T-helper 1 cell (primary cell): Measurements from ENCODE around the gene PNLIPRP2.

Experiments
- DNase-seq, 5 donors: peaks; one replicate each; pipeline ENCODE4 v3.0.0-alpha.2; 2012 to 2020
- total RNA-seq, 4 donors: gene quantifications; one replicate each; lab custom pipeline; 2026; lab: John Stamatoyannopoulos, UW

Gene PNLIPRP2
- total RNA-seq, result 0 reads per million in 4 donors

GRCh38 chr10:116620423-116621400 is at the start of gene PNLIPRP2:
Gene PNLIPRP2, plus strand, starts transcription at chr10:116620953.
- DNase-seq, result no peak

- DNase-seq, result no peak
Measured at GRCh38 chr10:116574797-116575196, 46.0 kb upstream of the PNLIPRP2 start.

- no peak for DNase-seq
Measured at GRCh38 chr10:116587878-116588591, 32.7 kb upstream of the PNLIPRP2 start.

- DNase-seq, result no peak
Measured at GRCh38 chr10:116588995-116589394, 31.8 kb upstream of the PNLIPRP2 start.

- no peak for DNase-seq
Measured at GRCh38 chr10:116589926-116590325, 30.8 kb upstream of the PNLIPRP2 start.

GRCh38 chr10:116590590-116591444 is 29.9 kb upstream of the PNLIPRP2 start, which contains the start of gene PNLIPRP1:
Gene PNLIPRP1, plus strand, starts transcription at chr10:116590959. Its CDS starts 171 bp downstream, at chr10:116591130.
- no peak for DNase-seq

GRCh38 chr10:116593139-116593740 is 27.5 kb upstream of the PNLIPRP2 start:
- no peak for DNase-seq

GRCh38 chr10:116594525-116595035 is 26.2 kb upstream of the PNLIPRP2 start:
- DNase-seq, result no peak

- DNase-seq, result no peak
Measured at GRCh38 chr10:116596062-116596461, 24.7 kb upstream of the PNLIPRP2 start.

- no peak for DNase-seq
Measured at GRCh38 chr10:116597543-116597942, 23.2 kb upstream of the PNLIPRP2 start.

GRCh38 chr10:116598329-116598728 is 22.4 kb upstream of the PNLIPRP2 start:
- DNase-seq, result no peak

- DNase-seq, result no peak
Measured at GRCh38 chr10:116599991-116600390, 20.8 kb upstream of the PNLIPRP2 start.

GRCh38 chr10:116602648-116603400 is 17.9 kb upstream of the PNLIPRP2 start:
- no peak for DNase-seq

GRCh38 chr10:116606061-116606483 is 14.7 kb upstream of the PNLIPRP2 start:
- DNase-seq, result no peak

- DNase-seq, result no peak
Measured at GRCh38 chr10:116607336-116607735, 13.4 kb upstream of the PNLIPRP2 start.

- no peak for DNase-seq
Measured at GRCh38 chr10:116608686-116609594, 11.8 kb upstream of the PNLIPRP2 start.

GRCh38 chr10:116610443-116611152 is 10.2 kb upstream of the PNLIPRP2 start:
- no peak for DNase-seq

GRCh38 chr10:116611153-116611545 is 9.6 kb upstream of the PNLIPRP2 start:
- no peak for DNase-seq

GRCh38 chr10:116612107-116612769 is 8.5 kb upstream of the PNLIPRP2 start:
- DNase-seq, result no peak
